Osteocyte (in vitro differentiated cells): ENCODE measurements around the gene GRIK2. TPM values are rescaled to one million over a fixed set of nuclear protein-coding genes. Genes with fewer than 3 reads are reported as not detected.

Experiments
- DNase-seq: peaks from one replicate; pipeline ENCODE4 v3.0.0; 2021; ENCODE audit warnings: mixed read lengths; ENCODE audit not compliant: unreplicated experiment; ENCODE audit errors: extremely low spot score
- H3K27ac Mint-ChIP-seq: one replicate; pipeline ENCODE4 v1.8.0; 2021; ENCODE audit warnings: mild to moderate bottlenecking, mixed read lengths; ENCODE audit not compliant: unreplicated experiment
- H3K27me3 Mint-ChIP-seq: one replicate; pipeline ENCODE4 v1.8.0; 2021; ENCODE audit warnings: mixed read lengths; ENCODE audit not compliant: unreplicated experiment
- H3K36me3 Mint-ChIP-seq: one replicate; pipeline ENCODE4 v1.8.0; 2021; ENCODE audit warnings: mixed read lengths; ENCODE audit not compliant: unreplicated experiment
- H3K4me1 Mint-ChIP-seq: one replicate; pipeline ENCODE4 v1.8.0; 2021; ENCODE audit warnings: mixed read lengths; ENCODE audit not compliant: unreplicated experiment
- H3K4me3 Mint-ChIP-seq: one replicate; pipeline ENCODE4 v1.8.0; 2021; ENCODE audit warnings: mild to moderate bottlenecking, moderate library complexity, mixed read lengths; ENCODE audit not compliant: unreplicated experiment
- H3K9me3 Mint-ChIP-seq: one replicate; pipeline ENCODE4 v1.8.0; 2021; ENCODE audit warnings: mixed read lengths; ENCODE audit not compliant: unreplicated experiment
- CTCF ChIP-seq: fragments of 200-600 bp; sonication (generic); IDR thresholded peaks from 2 replicates; pipeline ENCODE4 v1.5.0; 2021; ENCODE audit warnings: antibody characterized with exemption, mild to moderate bottlenecking, moderate library complexity
- total RNA-seq: library from RNA; stranded (reverse); gene quantifications from 2 replicates; pipeline ENCODE4 v1.2.1, GENCODE V29; 2021

Gene GRIK2
- total RNA-seq, 1 donor from 2014 or later, result 7.1 TPM

DNA sequence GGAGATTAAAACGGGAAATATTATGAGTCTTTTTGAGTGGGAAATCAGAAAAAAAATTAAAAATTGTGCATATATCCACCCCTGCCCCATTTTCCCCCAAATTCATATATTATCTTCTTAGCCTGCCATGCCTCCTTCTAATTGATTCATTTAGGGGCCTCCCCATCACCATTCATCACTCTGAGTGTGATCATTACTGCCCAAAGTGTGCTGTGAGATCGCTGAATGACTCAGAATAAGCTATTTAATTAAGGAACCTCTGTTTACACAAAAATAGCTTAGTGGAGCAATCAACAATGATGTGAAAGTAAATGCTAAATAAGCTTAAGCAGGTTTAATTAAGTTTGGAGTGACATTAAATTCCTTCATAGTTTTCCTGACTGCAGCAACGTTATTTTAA is 645.5 kb downstream of the GRIK2 start:
- Mint-ChIP-seq H3K4me3 (no peak overlapping the region), H3K36me3 (no peaks in the 10 kb centered on the region), H3K9me3 (peaks cover 4% of the 10 kb centered on the region), H3K27ac (no peak overlapping the region), H3K27me3 (no peaks in the 10 kb centered on the region), H3K4me1 (no peaks in the 10 kb centered on the region)
- DNase-seq, result no peak
- TF ChIP-seq CTCF, result no peak

GRCh38 chr6:102039441-102039840 is 645.9 kb downstream of the GRIK2 start:
- Mint-ChIP-seq H3K27ac (no peak overlapping the region), H3K9me3 (peaks cover 4% of the 10 kb centered on the region), H3K4me3 (no peak overlapping the region), H3K4me1 (no peaks in the 10 kb centered on the region), H3K36me3 (no peaks in the 10 kb centered on the region), H3K27me3 (no peaks in the 10 kb centered on the region)
- DNase-seq, result no peak
- no peak for TF ChIP-seq CTCF

DNA sequence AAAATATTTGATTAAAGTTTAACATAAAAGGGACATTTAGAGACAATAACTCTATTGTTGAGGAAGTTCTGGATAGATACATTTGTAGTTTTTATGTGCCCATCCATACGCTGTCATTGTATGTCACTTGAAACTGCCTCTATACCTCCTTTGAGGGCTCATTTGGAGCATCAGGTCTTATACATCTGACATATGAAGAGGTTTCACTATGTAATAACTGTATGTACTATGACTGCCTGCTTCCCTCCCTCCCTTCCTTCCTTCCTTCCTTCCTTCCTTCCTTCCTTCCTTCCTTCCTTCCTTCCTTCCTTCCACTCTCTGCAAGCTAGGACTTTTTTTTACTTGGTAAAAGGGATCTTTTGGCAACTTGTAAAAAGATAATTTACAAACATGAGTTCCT is 657.5 kb downstream of the GRIK2 start:
- peaks cover 14% of the 10 kb centered on the region for H3K9me3 Mint-ChIP-seq
- peaks cover 3% of the 10 kb centered on the region for H3K36me3 Mint-ChIP-seq
- H3K27me3 Mint-ChIP-seq, result no peaks in the 10 kb centered on the region
- no peak overlapping the region for H3K27ac Mint-ChIP-seq
- H3K4me3 Mint-ChIP-seq, result no peak overlapping the region
- no peak for DNase-seq
- no peak for TF ChIP-seq CTCF
- H3K4me1 Mint-ChIP-seq, result no peaks in the 10 kb centered on the region

DNA sequence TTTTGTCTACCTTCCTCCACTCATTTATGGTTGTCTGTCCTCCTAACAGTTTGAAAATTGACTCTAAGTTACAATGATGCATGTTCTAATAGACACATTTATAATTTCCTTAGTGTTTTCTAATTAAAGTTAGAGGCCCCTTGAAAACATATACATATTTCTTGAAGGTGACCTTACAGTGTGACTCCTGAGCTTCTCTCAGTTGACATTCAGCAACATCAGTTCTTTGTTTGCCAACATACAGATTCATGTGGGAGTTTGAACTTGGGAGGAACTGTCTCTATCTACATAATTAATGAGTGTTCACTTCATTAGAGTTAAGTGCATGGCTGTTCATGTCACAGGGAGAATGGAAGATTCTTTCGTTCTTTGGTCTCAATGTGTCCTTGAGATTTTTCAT is 658.2 kb downstream of the GRIK2 start:
- no peak overlapping the region for H3K27ac Mint-ChIP-seq
- peaks cover 9% of the 10 kb centered on the region for H3K9me3 Mint-ChIP-seq
- H3K36me3 Mint-ChIP-seq, result peaks cover 3% of the 10 kb centered on the region
- no peaks in the 10 kb centered on the region for H3K4me1 Mint-ChIP-seq
- H3K27me3 Mint-ChIP-seq, result no peaks in the 10 kb centered on the region
- H3K4me3 Mint-ChIP-seq, result no peak overlapping the region
- DNase-seq, result no peak
- TF ChIP-seq CTCF, result no peak

DNA sequence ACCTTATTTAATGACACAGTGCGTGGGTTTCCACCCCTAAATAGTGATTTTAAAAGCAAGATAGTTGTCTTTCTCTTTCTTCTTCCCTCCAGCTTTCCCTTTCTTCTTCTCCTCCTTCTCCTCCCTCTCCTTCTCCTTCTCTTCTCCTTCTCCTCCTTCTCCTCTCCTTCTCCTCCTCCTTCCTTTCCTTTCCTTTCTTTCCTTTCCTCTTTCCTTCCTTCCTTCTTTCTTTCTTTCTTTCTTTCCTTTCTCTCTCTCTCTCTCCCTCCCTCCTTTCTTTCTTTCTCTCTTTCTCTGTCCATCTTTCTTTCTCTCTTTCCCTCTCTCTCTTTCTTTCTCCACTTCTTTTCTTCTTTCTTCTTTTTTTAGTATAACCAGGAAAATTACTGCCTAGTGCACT is 670.6 kb downstream of the GRIK2 start:
- no peaks in the 10 kb centered on the region for H3K36me3 Mint-ChIP-seq
- no peaks in the 10 kb centered on the region for H3K27me3 Mint-ChIP-seq
- no peak overlapping the region for H3K27ac Mint-ChIP-seq
- H3K4me1 Mint-ChIP-seq, result peaks cover 9% of the 10 kb centered on the region
- H3K9me3 Mint-ChIP-seq, result no peaks in the 10 kb centered on the region
- TF ChIP-seq CTCF, result no peak
- DNase-seq, result no peak
- no peak overlapping the region for H3K4me3 Mint-ChIP-seq
